ENCODE measurements around the gene TBX1. TPM values are rescaled to one million over a fixed set of nuclear protein-coding genes. Genes with fewer than 3 reads are reported as not detected.

Gene TBX1
- total RNA-seq, 1 donor from 2014 or later, result not detected

- intact Hi-C loops (cut with micrococcal nuclease), result no loop called here
Observed at GRCh38 chr22:19762568-19763457, 2.2 kb downstream of the TBX1 start.

- intact Hi-C loops (cut with micrococcal nuclease), result no loop called here
Observed at GRCh38 chr22:19763458-19764298, 3.1 kb downstream of the TBX1 start.

GRCh38 chr22:19764299-19764593, 3.7 kb downstream of the TBX1 start:
- intact Hi-C loops (cut with micrococcal nuclease), result no loop called here

GRCh38 chr22:19764636-19765476, 4.3 kb downstream of the TBX1 start:
- intact Hi-C loops (cut with micrococcal nuclease), result no loop called here

- intact Hi-C loops (cut with micrococcal nuclease), result loop anchor here (2.0 kb wide), 1 partner anchor 47 kb away; no protein-coding TSS in a partner anchor
Observed at GRCh38 chr22:19765477-19766239, 5.1 kb downstream of the TBX1 start.

GRCh38 chr22:19766240-19766510, 5.6 kb downstream of the TBX1 start:
- intact Hi-C loops (cut with micrococcal nuclease), result loop anchor here (2.0 kb wide), 1 partner anchor 47 kb away; no protein-coding TSS in a partner anchor

GRCh38 chr22:19766511-19767426, 6.2 kb downstream of the TBX1 start:
- intact Hi-C loops (cut with micrococcal nuclease), result loop anchor here (2.0 kb wide), 1 partner anchor 48 kb away; no protein-coding TSS in a partner anchor

- intact Hi-C loops (cut with micrococcal nuclease), result loop anchor here (2.0 kb wide), 1 partner anchor 49 kb away; no protein-coding TSS in a partner anchor
Observed at GRCh38 chr22:19767427-19768341, 7.1 kb downstream of the TBX1 start.

GRCh38 chr22:19769393-19769715, 8.8 kb downstream of the TBX1 start:
- intact Hi-C loops (cut with micrococcal nuclease), result no loop called here

- intact Hi-C loops (cut with micrococcal nuclease), result no loop called here
Observed at GRCh38 chr22:19770349-19771220, 10.0 kb downstream of the TBX1 start.

GRCh38 chr22:19772422-19772672, 11.8 kb downstream of the TBX1 start:
- intact Hi-C loops (cut with micrococcal nuclease), result no loop called here

- intact Hi-C loops (cut with micrococcal nuclease), result no loop called here
Observed at GRCh38 chr22:19772673-19773469, 12.3 kb downstream of the TBX1 start.

GRCh38 chr22:19773470-19774040, 13.0 kb downstream of the TBX1 start:
- intact Hi-C loops (cut with micrococcal nuclease), result no loop called here

- intact Hi-C loops (cut with micrococcal nuclease), result no loop called here
Observed at GRCh38 chr22:19774628-19775027, 14.1 kb downstream of the TBX1 start.

- intact Hi-C loops (cut with micrococcal nuclease), result no loop called here
Observed at GRCh38 chr22:19775496-19776325, 15.1 kb downstream of the TBX1 start.

- intact Hi-C loops (cut with micrococcal nuclease), result no loop called here
Observed at GRCh38 chr22:19776433-19777031, 16.0 kb downstream of the TBX1 start.
